Esophagus squamous epithelium (tissue), 5 donors: ENCODE measurements around the gene STK32A. TPM values are rescaled to one million over a fixed set of nuclear protein-coding genes. Genes with fewer than 3 reads are reported as not detected.

ENCODE experiments used
- DNase-seq: peaks from one replicate; lab custom pipeline; 2025; lab: John Stamatoyannopoulos, UW
- H3K27ac ChIP-seq, 4 donors: fragments of 200-600 bp; sonication (generic); one replicate each; pipeline ENCODE4 v1.5.1; 2016 to 2019; ENCODE audit warnings: mild to moderate bottlenecking in 1 of 4
- H3K27me3 ChIP-seq, 4 donors: fragments of 200-600 bp; sonication (generic); 1 replicate in 3 of 4; 2 replicates in 1 of 4; pipeline versions ENCODE4 v1.5.1 to v1.6.0; 2017 to 2021; ENCODE audit warnings: antibody characterized with exemption in 1 of 4
- H3K36me3 ChIP-seq, 3 donors: fragments of 200-600 bp; sonication (generic); one replicate each; pipeline ENCODE4 v1.5.1; 2016 to 2019
- H3K4me1 ChIP-seq, 3 donors: fragments of 200-600 bp; sonication (generic); one replicate each; pipeline ENCODE4 v1.5.1; 2017 to 2019
- H3K4me3 ChIP-seq, 4 donors: fragments of 200-600 bp; sonication (generic); 1 replicate in 3 of 4; 2 replicates in 1 of 4; pipeline ENCODE4 v1.5.1; 2016 to 2019; ENCODE audit warnings: mild to moderate bottlenecking in 2 of 4, moderate library complexity in 1 of 4
- H3K9me3 ChIP-seq, 3 donors: fragments of 200-600 bp; sonication (generic); one replicate each; pipeline ENCODE4 v1.5.1; 2016 to 2019
- CTCF ChIP-seq, 6 experiments: fragments of 450-650 bp in 4 of 6; fragments of 200-600 bp in 2 of 6; sonication (generic) in 2 of 6; IDR thresholded peaks; one replicate each; pipeline ENCODE4 v1.5.1; 2016 to 2019; ENCODE audit warnings: antibody characterized with exemption in 6 of 6, mild to moderate bottlenecking in 4 of 6, moderate library complexity in 4 of 6
- POLR2A ChIP-seq, 4 donors: fragments of 450-650 bp; IDR thresholded peaks; one replicate each; pipeline ENCODE4 v1.6.1; 2017; ENCODE audit warnings: antibody characterized with exemption in 4 of 4, mild to moderate bottlenecking in 4 of 4, moderate library complexity in 3 of 4
- WGBS, 2 donors: methylation state at CpG; one replicate each; pipeline ENCODE4 v1.1.5; 2018; 5-methylcytosine and 5-hydroxymethylcytosine counted together
- intact Hi-C: fragments of 100-400 bp; cut with DNase I; formaldehyde crosslinking; loops from one replicate; pipeline ENCODE4 v1.15.0; 2022
- total RNA-seq, 4 donors: library from RNA; depleted of rRNA; stranded (reverse); fragments of >200 nt; gene quantifications; one replicate each; pipeline ENCODE4 v1.1.0, GENCODE V29; 2016
- donor health status: DM: yes; HTN: yes; CAD: no.

STK32A gene
- 1 to 10 TPM in 1 of 4 donors, under 1 TPM in 2, not detected in 1; 0.26 to 1.7 (median 0.38) TPM for total RNA-seq

DNA sequence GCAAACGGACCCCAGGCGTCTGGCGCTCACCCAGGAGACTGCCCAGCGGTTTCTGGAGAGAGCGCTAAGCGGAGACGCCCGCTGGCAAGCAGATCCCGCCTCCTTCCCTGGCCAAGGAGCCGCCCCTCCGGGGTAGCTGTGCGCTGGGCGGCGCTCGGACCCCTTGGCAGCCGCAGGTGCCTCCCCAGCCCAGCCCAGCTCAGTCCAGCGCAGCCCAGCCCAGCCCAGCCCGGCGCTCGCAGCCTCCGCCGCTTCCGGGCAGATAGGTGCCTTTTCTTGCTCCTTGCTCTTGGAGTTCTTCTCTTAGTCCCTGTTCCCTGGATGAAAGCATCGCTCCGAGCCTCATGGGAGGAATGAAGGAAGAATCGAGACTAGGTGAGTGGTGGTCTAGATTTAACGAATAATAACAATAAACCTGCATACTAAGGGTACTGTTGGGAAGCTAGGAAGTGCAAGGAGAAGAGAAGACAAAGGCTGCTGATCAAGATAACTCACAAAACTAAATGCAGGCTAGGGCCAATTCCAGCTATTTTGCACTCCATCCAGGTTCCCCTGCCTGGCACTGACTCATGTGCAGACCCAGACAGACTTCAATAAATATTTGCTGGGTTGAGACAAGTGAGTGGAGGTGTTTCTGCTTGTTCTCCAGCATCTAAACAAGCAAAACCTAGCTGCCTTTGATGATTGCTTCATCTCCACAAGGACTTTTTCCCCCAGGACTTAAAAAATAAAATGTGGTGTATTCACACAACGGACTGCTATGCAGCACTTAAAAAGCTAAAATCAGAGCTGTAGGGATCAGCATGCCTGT lies at the start of gene STK32A:
TSS of gene STK32A (plus strand) at position 202 of the 811 bp plus-strand sequence. CDS start 4,609 bp downstream, outside the sequence.
- intact Hi-C loops: no loop called here
- peaks cover 0 to 18% (median 8%) of the 10 kb centered on the region in 3 donors for H3K4me1 ChIP-seq
- no peak for DNase-seq
- peak within 1 kb of the TSS; percentile 46 to 81 (median 74) for H3K27ac ChIP-seq
- peaks cover 0 to 41% (median 0%) of the 10 kb centered on the region in 4 donors for H3K27me3 ChIP-seq
- no peaks in the 10 kb centered on the region for H3K9me3 ChIP-seq
- 7 to 34% methylated on average over 3 to 5 of the region's 28 CpGs for WGBS, 2 donors
- TF ChIP-seq POLR2A (IDR thresholded peaks at IDR 0.05) (no peak), CTCF (IDR thresholded peaks at IDR 0.05) (no peak)
- H3K4me3 ChIP-seq: peak within 1 kb of the TSS; percentile 33 to 75 (median 51)
- H3K36me3 ChIP-seq: no peaks in the 10 kb centered on the region

DNA sequence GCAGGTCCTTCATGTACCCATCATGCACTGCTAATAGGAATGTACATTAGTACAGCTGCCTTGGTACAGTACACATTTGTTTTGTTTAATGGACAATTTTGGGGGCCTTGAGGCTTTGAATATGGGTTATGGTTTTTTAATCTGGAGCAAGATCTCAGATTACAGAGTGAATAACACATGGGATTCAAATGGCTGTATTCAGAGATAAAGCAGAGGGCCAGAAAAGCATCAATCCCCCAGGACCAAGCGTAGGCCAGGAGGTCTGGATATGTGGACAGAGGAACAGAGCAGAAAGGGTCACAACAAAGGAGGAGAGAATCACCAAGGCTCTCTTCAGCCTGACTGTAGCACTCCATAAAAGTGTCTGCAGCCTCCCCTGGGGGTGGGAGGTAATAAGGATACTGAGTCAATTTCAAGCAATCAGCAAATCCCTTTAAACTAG lies 47.7 kb upstream of the STK32A start:
- Histone ChIP-seq H3K36me3 (no peaks in the 10 kb centered on the region), H3K27ac (no peak overlapping the region), H3K4me1 (peaks cover 0 to 8% (median 0%) of the 10 kb centered on the region in 3 donors), H3K4me3 (no peak overlapping the region), H3K9me3 (no peaks in the 10 kb centered on the region), H3K27me3 (peaks cover 0 to 13% (median 0%) of the 10 kb centered on the region in 4 donors)
- TF ChIP-seq CTCF (IDR thresholded peaks at IDR 0.05) (no peak), POLR2A (IDR thresholded peaks at IDR 0.05) (no peak)
- intact Hi-C loops: no loop called here
- 83 to 100% methylated on average over 1 of the region's 1 CpG for WGBS, 2 donors
- no peak for DNase-seq

- intact Hi-C loops: no loop called here
- Histone ChIP-seq H3K27ac (no peak overlapping the region), H3K27me3 (peaks cover 0 to 13% (median 0%) of the 10 kb centered on the region in 4 donors), H3K36me3 (no peaks in the 10 kb centered on the region), H3K4me1 (peaks cover 0 to 8% (median 0%) of the 10 kb centered on the region in 3 donors), H3K4me3 (peak overlapping the region in 1 of 4 donors; percentile 34), H3K9me3 (no peaks in the 10 kb centered on the region)
- TF ChIP-seq POLR2A (IDR thresholded peaks at IDR 0.05) (no peak), CTCF (IDR thresholded peaks at IDR 0.05) (peak; percentile 75 to 89 (median 84))
- WGBS, 2 donors: 34 to 38% methylated on average over 17 to 20 of the region's 20 CpGs
- no peak for DNase-seq
These were observed 46.4 kb upstream of the STK32A start for GRCh38 chr5:147188200-147189108.

- Histone ChIP-seq H3K9me3 (no peaks in the 10 kb centered on the region), H3K4me3 (no peak overlapping the region), H3K4me1 (peaks cover 0 to 8% (median 0%) of the 10 kb centered on the region in 3 donors), H3K36me3 (no peaks in the 10 kb centered on the region), H3K27me3 (peaks cover 0 to 14% (median 0%) of the 10 kb centered on the region in 4 donors), H3K27ac (no peak overlapping the region)
- WGBS, 2 donors: 4 to 5% methylated on average over 2 of the region's 2 CpGs
- DNase-seq: no peak
- intact Hi-C loops: no loop called here
- no peak for TF ChIP-seq POLR2A (IDR thresholded peaks at IDR 0.05)
- no peak for TF ChIP-seq CTCF (IDR thresholded peaks at IDR 0.05)
These were observed 45.8 kb upstream of the STK32A start for GRCh38 chr5:147189109-147189424.
